ENCODE data around the gene GRHPR.
A peak's percentile ranks its signal among the peaks of the same experiment; 100 is the strongest.

Gene GRHPR

GRCh38 chr9:37480759-37481158 lies 58.3 kb downstream of the GRHPR start:
- no peak for DNase-seq (ENCODE audit: low spot score)

GRCh38 chr9:37485389-37486255 lies 63.1 kb downstream of the GRHPR start, which contains the start of gene POLR1E:
Gene POLR1E (plus strand): TSS chr9:37485948. CDS start chr9:37486048, 100 bp downstream.
- DNase-seq (ENCODE audit: low spot score), result peak; percentile 99

- no peak for DNase-seq (ENCODE audit: low spot score)
These were observed 63.7 kb downstream of the GRHPR start for GRCh38 chr9:37486256-37486615.
